Measurements from ENCODE around the gene BCO1. TPM values are rescaled to one million over a fixed set of nuclear protein-coding genes. Genes with fewer than 3 reads are reported as not detected.

Gene BCO1
- total RNA-seq, 4 donors from 2014 or later = not detected

DNA sequence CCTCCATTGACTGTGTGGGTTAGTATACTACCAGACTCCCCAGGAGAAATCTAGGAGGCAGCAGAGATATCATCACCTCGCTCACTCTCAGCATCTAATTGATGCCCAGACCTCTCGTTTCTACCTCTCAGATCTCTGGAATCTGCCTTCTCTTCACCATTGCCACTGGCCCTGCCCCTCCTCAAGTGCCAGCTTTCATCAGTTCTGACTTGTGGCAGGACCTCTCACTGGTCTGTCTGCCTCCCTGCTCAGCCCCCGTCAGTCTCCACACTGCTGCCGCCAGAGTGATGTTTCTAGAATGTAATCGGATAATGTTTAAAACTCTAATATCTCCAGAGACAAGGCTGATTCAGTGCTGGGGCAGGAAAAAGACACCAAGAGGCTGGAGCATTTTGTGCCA lies 91.5 kb downstream of the BCO1 start:
- Histone ChIP-seq H3K9me3 (no peaks in the 10 kb centered on the region), H3K4me3 (no peak overlapping the region), H3K36me3 (no peaks in the 10 kb centered on the region), H3K4me1 (no peaks in the 10 kb centered on the region), H3K27me3 (no peaks in the 10 kb centered on the region), H3K27ac (no peak overlapping the region)
- intact Hi-C loops (cut with DNase I; ENCODE audit: low total_unique reads) (no loop called here), in situ Hi-C loops (cut with MboI; ENCODE audit: low sequenced_read_pairs in 4 of 4) (loop anchor here in 1 of 4 donors (25.0 kb wide), 1 partner anchor 93 kb away; the partner anchor contains the start of gene BCO1)
- DNase-seq (no peak), ATAC-seq (no peak)
- no peak for TF ChIP-seq POLR2A (IDR thresholded peaks at IDR 0.05)
- TF ChIP-seq, protein P1, sequence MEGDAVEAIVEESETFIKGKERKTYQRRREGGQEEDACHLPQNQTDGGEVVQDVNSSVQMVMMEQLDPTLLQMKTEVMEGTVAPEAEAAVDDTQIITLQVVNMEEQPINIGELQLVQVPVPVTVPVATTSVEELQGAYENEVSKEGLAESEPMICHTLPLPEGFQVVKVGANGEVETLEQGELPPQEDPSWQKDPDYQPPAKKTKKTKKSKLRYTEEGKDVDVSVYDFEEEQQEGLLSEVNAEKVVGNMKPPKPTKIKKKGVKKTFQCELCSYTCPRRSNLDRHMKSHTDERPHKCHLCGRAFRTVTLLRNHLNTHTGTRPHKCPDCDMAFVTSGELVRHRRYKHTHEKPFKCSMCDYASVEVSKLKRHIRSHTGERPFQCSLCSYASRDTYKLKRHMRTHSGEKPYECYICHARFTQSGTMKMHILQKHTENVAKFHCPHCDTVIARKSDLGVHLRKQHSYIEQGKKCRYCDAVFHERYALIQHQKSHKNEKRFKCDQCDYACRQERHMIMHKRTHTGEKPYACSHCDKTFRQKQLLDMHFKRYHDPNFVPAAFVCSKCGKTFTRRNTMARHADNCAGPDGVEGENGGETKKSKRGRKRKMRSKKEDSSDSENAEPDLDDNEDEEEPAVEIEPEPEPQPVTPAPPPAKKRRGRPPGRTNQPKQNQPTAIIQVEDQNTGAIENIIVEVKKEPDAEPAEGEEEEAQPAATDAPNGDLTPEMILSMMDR (IDR thresholded peaks at IDR 0.05 in 4 of 5, conservative IDR thresholded peaks at IDR 0.05 in 1 of 5) = no peak

DNA sequence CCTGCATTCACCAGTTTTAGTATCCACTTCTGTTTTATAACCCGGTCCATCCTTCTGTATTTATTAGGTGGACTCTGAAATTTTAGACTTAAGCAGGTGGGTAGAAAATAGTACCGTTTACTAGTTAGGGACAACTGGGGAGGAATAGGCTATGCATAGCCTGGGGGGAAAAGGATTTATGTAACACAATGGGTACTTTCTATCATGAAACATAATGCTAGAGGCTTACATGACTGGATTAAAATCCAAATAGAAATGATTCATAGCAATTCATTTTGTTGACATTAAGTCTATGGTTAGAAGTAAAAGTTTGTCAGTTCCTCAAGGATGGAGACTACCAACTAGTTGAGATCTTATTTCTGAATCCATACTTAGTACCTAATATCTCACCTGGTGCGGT lies 94.9 kb downstream of the BCO1 start:
- ATAC-seq (no peak), DNase-seq (no peak)
- H3K36me3 ChIP-seq = no peaks in the 10 kb centered on the region
- no peaks in the 10 kb centered on the region for H3K9me3 ChIP-seq
- H3K4me1 ChIP-seq = no peaks in the 10 kb centered on the region
- H3K27ac ChIP-seq = no peak overlapping the region
- in situ Hi-C loops (cut with MboI; ENCODE audit: low sequenced_read_pairs in 4 of 4) = loop anchor here in 1 of 4 donors (25.0 kb wide), 1 partner anchor 96 kb away; the partner anchor contains the start of gene BCO1
- intact Hi-C loops (cut with DNase I; ENCODE audit: low total_unique reads) = no loop called here
- H3K4me3 ChIP-seq = no peak overlapping the region
- H3K27me3 ChIP-seq = no peaks in the 10 kb centered on the region
- TF ChIP-seq, protein P1 (IDR thresholded peaks at IDR 0.05 in 4 of 5, conservative IDR thresholded peaks at IDR 0.05 in 1 of 5) = no peak

DNA sequence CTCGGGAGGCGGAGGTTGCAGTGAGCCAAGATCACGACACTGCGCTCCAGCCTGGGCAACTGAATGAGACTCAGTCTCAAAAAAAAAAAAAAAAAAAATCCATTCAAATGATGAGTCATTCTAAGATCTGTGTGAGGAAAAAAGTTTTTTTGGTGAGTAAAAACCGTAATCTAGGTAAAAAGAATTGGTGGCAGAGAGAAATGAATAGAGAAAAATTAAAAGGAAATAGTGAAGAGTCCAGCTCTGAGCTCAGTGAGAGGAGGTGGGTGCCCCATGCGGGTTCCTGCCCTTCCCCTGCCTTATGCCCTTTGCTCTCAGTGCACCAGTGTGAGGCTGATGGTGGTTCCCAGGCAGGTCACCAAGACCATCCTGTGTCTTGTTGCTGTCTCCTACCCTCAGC lies 97.2 kb downstream of the BCO1 start:
- intact Hi-C loops (cut with DNase I; ENCODE audit: low total_unique reads) = no loop called here

DNA sequence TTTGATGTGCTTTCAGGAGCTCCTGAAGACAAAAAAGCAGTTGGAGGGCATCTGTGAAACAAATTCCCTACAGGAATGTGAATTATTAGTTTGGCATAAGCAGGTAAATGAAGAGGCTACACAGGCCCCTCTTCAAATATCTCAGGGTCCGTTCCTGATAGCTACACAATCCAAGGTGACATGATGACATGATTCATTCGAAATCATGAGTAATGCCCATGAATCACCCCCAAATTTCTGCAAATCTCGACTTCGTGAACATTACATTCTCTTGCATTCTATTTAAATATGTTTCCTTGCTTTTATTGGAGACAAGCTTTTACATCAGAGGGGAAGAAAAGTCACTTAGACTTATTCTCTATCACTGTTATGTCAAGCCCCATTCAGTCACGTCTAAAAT lies 98.6 kb downstream of the BCO1 start:
- no peak overlapping the region for H3K4me3 ChIP-seq
- in situ Hi-C loops (cut with MboI; ENCODE audit: low sequenced_read_pairs in 4 of 4) = loop anchor here in 1 of 4 donors (25.0 kb wide), 1 partner anchor 100 kb away; the partner anchor contains the start of gene BCO1
- DNase-seq (no peak), ATAC-seq (no peak)
- intact Hi-C loops (cut with DNase I; ENCODE audit: low total_unique reads) = no loop called here
- H3K9me3 ChIP-seq = no peaks in the 10 kb centered on the region
- TF ChIP-seq, protein P1 (IDR thresholded peaks at IDR 0.05 in 4 of 5, conservative IDR thresholded peaks at IDR 0.05 in 1 of 5) = no peak
- TF ChIP-seq POLR2A (IDR thresholded peaks at IDR 0.05) = no peak
- H3K27ac ChIP-seq = no peak overlapping the region
- no peaks in the 10 kb centered on the region for H3K27me3 ChIP-seq
- H3K4me1 ChIP-seq = no peaks in the 10 kb centered on the region
- H3K36me3 ChIP-seq = no peaks in the 10 kb centered on the region

More for the DNA sequence above, 97.2 kb downstream of the BCO1 start:
- no peak overlapping the region for H3K27ac ChIP-seq
- H3K36me3 ChIP-seq = no peaks in the 10 kb centered on the region
- no peaks in the 10 kb centered on the region for H3K4me1 ChIP-seq
- no peaks in the 10 kb centered on the region for H3K9me3 ChIP-seq
- no peaks in the 10 kb centered on the region for H3K27me3 ChIP-seq
- TF ChIP-seq, protein P1 (IDR thresholded peaks at IDR 0.05 in 4 of 5, conservative IDR thresholded peaks at IDR 0.05 in 1 of 5) = no peak
- TF ChIP-seq POLR2A (IDR thresholded peaks at IDR 0.05) = no peak
- DNase-seq (no peak), ATAC-seq (no peak)
- H3K4me3 ChIP-seq = no peak overlapping the region
- in situ Hi-C loops (cut with MboI; ENCODE audit: low sequenced_read_pairs in 4 of 4) = loop anchor here in 1 of 4 donors (25.0 kb wide), 1 partner anchor 98 kb away; the partner anchor contains the start of gene BCO1

Other genes starting within 250 kb of the BCO1 start
- 10 to 100 TPM; 78.8 to 89.1 (median 82.7) TPM for gene CMC2, start 231.8 kb upstream of the BCO1 start, total RNA-seq
- gene CENPN, start 231.5 kb upstream of the BCO1 start, total RNA-seq = 10 to 100 TPM in 1 of 4 donors, 1 to 10 TPM in 3; 5.2 to 10.9 (median 7.5) TPM
- gene ATMIN, start 202.8 kb upstream of the BCO1 start, total RNA-seq = 10 to 100 TPM; 31.1 to 37.1 (median 35.2) TPM
- gene C16orf46, start 161.5 kb upstream of the BCO1 start, total RNA-seq = under 1 TPM in 1 of 4 donors, not detected in 3; 0.88 TPM
- 10 to 100 TPM; 18.5 to 40.4 (median 30.9) TPM for gene GCSH, start 142.3 kb upstream of the BCO1 start, total RNA-seq
- gene GAN, start 76.3 kb downstream of the BCO1 start, total RNA-seq = 1 to 10 TPM; 5.0 to 8.0 (median 6.4) TPM
- gene CMIP, start 206.1 kb downstream of the BCO1 start, total RNA-seq = 1 to 10 TPM in 3 of 4 donors, under 1 TPM in 1; 0.90 to 5.1 (median 2.7) TPM

Measured in gastrocnemius medialis (tissue), 4 donors.